K562 (cell line): ENCODE results near the gene KCNQ2. TPM values are rescaled to one million over a fixed set of nuclear protein-coding genes. Genes with fewer than 3 reads are reported as not detected.

Experiments used
- BCOR ChIP-seq: fragments of 450-650 bp; IDR thresholded peaks from 2 replicates; pipeline ENCODE4 v1.6.1; 2016
- DLX4 ChIP-seq: fragments of 250-450 bp; sonication (Bioruptor Pico); IDR thresholded peaks from 2 replicates; pipeline ENCODE4 v1.6.1; 2021; ENCODE audit warnings: mild to moderate bottlenecking
- FOXP4 ChIP-seq: sonication (generic); formaldehyde crosslinking; IDR thresholded peaks from 2 replicates; pipeline ENCODE4 v1.8.0; 2022; ENCODE audit warnings: mild to moderate bottlenecking, missing genetic modification reagents, borderline replicate concordance
- HDAC3 ChIP-seq: fragments of 450-650 bp; IDR thresholded peaks from 2 replicates; pipeline ENCODE4 v1.6.1; 2018; ENCODE audit warnings: borderline replicate concordance, mild to moderate bottlenecking, moderate library complexity; ENCODE audit not compliant: partially characterized antibody
- JUND ChIP-seq, 2 experiments: IDR thresholded peaks; 2 replicates in 1 of 2; 3 replicates in 1 of 2; pipeline ENCODE4 v1.6.1; 2011; ENCODE audit warnings: borderline replicate concordance in 2 of 2, low read depth in 2 of 2, low read length in 2 of 2, improper control_type of control experiment in 1 of 2, missing biosample characterization in 1 of 2, missing genetic modification characterization in 1 of 2, missing genetic modification reagents in 1 of 2
- LCOR ChIP-seq: sonication (generic); formaldehyde crosslinking; IDR thresholded peaks from 2 replicates; pipeline ENCODE4 v1.8.0; 2022; ENCODE audit warnings: mild to moderate bottlenecking, missing genetic modification reagents
- MAZ ChIP-seq, 2 experiments: fragments of 450-650 bp in 1 of 2; sonication (generic) in 1 of 2; formaldehyde crosslinking; IDR thresholded peaks in 1 of 2; conservative IDR thresholded peaks in 1 of 2; 2 replicates each; pipeline versions ENCODE4 v1.4.0 to v1.5.0; 2020; ENCODE audit warnings: mild to moderate bottlenecking in 1 of 2, missing genetic modification reagents in 1 of 2
- MLX ChIP-seq, 2 experiments: fragments of 450-650 bp in 1 of 2; sonication (generic) in 1 of 2; formaldehyde crosslinking; conservative IDR thresholded peaks; 2 replicates each; pipeline versions ENCODE4 v1.4.0 to v1.8.1; 2020 to 2022; ENCODE audit warnings: mild to moderate bottlenecking in 1 of 2, missing genetic modification reagents in 1 of 2
- SAFB ChIP-seq: fragments of 200-400 bp; formaldehyde crosslinking; IDR thresholded peaks from 2 replicates; pipeline ENCODE4 v1.6.1; 2017; ENCODE audit warnings: low read depth, low read length, borderline replicate concordance
- SREBF1 ChIP-seq: fragments of 150-350 bp; IDR thresholded peaks from 2 replicates; pipeline ENCODE4 v1.6.1; 2014; ENCODE audit warnings: antibody characterized with exemption, low read depth, low read length, borderline replicate concordance
- THAP7 ChIP-seq: fragments of 250-450 bp; sonication (Bioruptor Pico); IDR thresholded peaks from 2 replicates; pipeline ENCODE4 v1.5.0; 2021
- ZBTB17 ChIP-seq: fragments of 450-650 bp; formaldehyde crosslinking; IDR thresholded peaks from 2 replicates; pipeline ENCODE4 v1.4.0; 2020; ENCODE audit warnings: mild to moderate bottlenecking
- ZBTB43 ChIP-seq: sonication (generic); formaldehyde crosslinking; IDR thresholded peaks from 2 replicates; pipeline ENCODE4 v1.8.0; 2023; ENCODE audit warnings: mild to moderate bottlenecking, missing genetic modification reagents
- ZFP30 ChIP-seq: fragments of 250-450 bp; sonication (Bioruptor Pico); IDR thresholded peaks from 2 replicates; pipeline ENCODE4 v1.8.0; 2022; ENCODE audit warnings: moderate library complexity, mild to moderate bottlenecking, inconsistent platforms, borderline replicate concordance
- ZNF175 ChIP-seq: fragments of 200-800 bp; sonication (Bioruptor generic); IDR thresholded peaks from 2 replicates; pipeline ENCODE4 v1.6.1; 2016; ENCODE audit warnings: low read depth, mild to moderate bottlenecking, missing genetic modification characterization, missing compliant biosample characterization
- ZNF311 ChIP-seq: fragments of 250-450 bp; sonication (Bioruptor Pico); IDR thresholded peaks from 2 replicates; pipeline ENCODE4 v1.4.0; 2020; ENCODE audit warnings: mild to moderate bottlenecking, moderate library complexity
- ZNF717 ChIP-seq: fragments of 250-450 bp; sonication (Bioruptor Pico); IDR thresholded peaks from 2 replicates; pipeline ENCODE4 v1.5.0; 2021
- polyA plus RNA-seq, 8 experiments: library from polyadenylated mRNA; depleted of rRNA in 4 of 8; stranded (reverse) in 5 of 8; unstranded in 3 of 8; fragments of >200 nt; fragmentation: Nextera tagmentation in 2 of 8; fragmentation: Illumina TruSeq in 1 of 8; extraction: Ambion mirVana in 2 of 8; extraction: Trizol in 1 of 8; gene quantifications; 2 replicates each; pipeline versions ENCODE4 v1.2.1 to v1.2.3, GENCODE V29; 2011 to 2014; ENCODE audit warnings: inconsistent platforms in 1 of 8, missing spikeins in 1 of 8
- total RNA-seq, 7 experiments: library from RNA; depleted of rRNA in 6 of 7; stranded (reverse); fragments of >200 nt in 6 of 7; fragmentation: Illumina TruSeq in 2 of 7; extraction: Trizol in 2 of 7; gene quantifications; 2 replicates each; pipeline versions ENCODE4 v1.2.1 to v1.2.3, GENCODE V29; 2011 to 2021; ENCODE audit warnings: low replicate concordance in 1 of 7

The KCNQ2 gene
- total and polyA plus RNA-seq, 9 of the 15 experiments (the other 6 are each of a cell fraction or from before 2014, with no cell fraction given) = 0.13 to 0.16 TPM; not detected in 7

- TF ChIP-seq ZBTB17 (CRISPR knock-in tag) (no peak), MLX (CRISPR knock-in tag; conservative IDR thresholded peaks at IDR 0.05) (no peak), FOXP4 (CRISPR knock-in tag) (0 out of 2 replicates have a peak, but pooled peaks have one; percentile 42), MAZ (CRISPR knock-in tag; conservative IDR thresholded peaks at IDR 0.05 in 1 of 2, IDR thresholded peaks at IDR 0.05 in 1 of 2) (0 out of 4 replicates have a peak, but pooled peaks of 1 of the 2 experiments have one; percentile 27), DLX4 (CRISPR knock-in tag) (no peak), ZBTB43 (CRISPR knock-in tag) (no peak), BCOR (0 out of 2 replicates have a peak, but pooled peaks have one; percentile 30), SREBF1 (no peak), LCOR (CRISPR knock-in tag) (0 out of 2 replicates have a peak, but pooled peaks have one; percentile 33), THAP7 (CRISPR knock-in tag) (no peak), ZFP30 (no peak), ZNF311 (CRISPR knock-in tag) (no peak), HDAC3 (no peak), SAFB (0 out of 2 replicates have a peak, but pooled peaks have one; percentile 32), ZNF717 (no peak), JUND (IDR thresholded peaks at IDR 0.05; ENCODE audit: borderline replicate concordance, low read depth, low read length) (peak; percentile 72), JUND (tag; IDR thresholded peaks at IDR 0.05; ENCODE audit: borderline replicate concordance, low read depth, low read length) (peak; percentile 52; the same call in 1 of the 3 replicates), ZNF175 (CRISPR knock-in tag) (no peak)
These were observed 25.8 kb upstream of the KCNQ2 start (continued) for GRCh38 chr20:63497946-63498935.
